HepG2 (cell line): ENCODE measurements around the gene GFPT1. TPM values are rescaled to one million over a fixed set of nuclear protein-coding genes. Genes with fewer than 3 reads are reported as not detected.

Experiments used
- ATAC-seq: fragments of 200-7000 bp; cut with Tn5 transposase; 3 replicates; pipeline ENCODE4 v1.9.1; 2020; ENCODE audit warnings: mild to moderate bottlenecking, moderate library complexity
- BruUV-seq: library from RNA; stranded (reverse); fragments of 400-500 nt; replicated peaks from 2 replicates; lab custom pipeline; 2021; lab: Mats Ljungman, UMichigan
- CTCF ChIA-PET: fragments of 300-600 bp; formaldehyde crosslinking; extraction: SDS; loops from one replicate; lab custom pipeline; 2021; ENCODE audit warnings: low total read pairs, inconsistent platforms, low intra/inter-chr PET ratio; lab: Yijun Ruan, JAX
- POLR2A ChIA-PET: fragments of 350-600 bp; sonication (Branson Sonifier 250); formaldehyde crosslinking; loops from one replicate; lab custom pipeline; 2020; ENCODE audit warnings: antibody characterized with exemption, inconsistent platforms; lab: Yijun Ruan, JAX
- DNase-seq: peaks from one replicate; pipeline ENCODE4 v3.0.0-alpha.2; 2015; ENCODE audit warnings: low spot score
- FAIRE-seq: peaks from 3 replicates; lab custom pipeline; 2011; peaks lifted over from hg19 to GRCh38; lab: Jason Lieb, UNC
- H2AFZ ChIP-seq: one replicate; pipeline ENCODE4 v1.6.1; 2011; ENCODE audit warnings: low read length, inconsistent platforms
- H3K27ac ChIP-seq: fragments of 300-600 bp; 3 replicates; pipeline ENCODE4 v1.8.0; 2011; ENCODE audit warnings: mixed run types, mild to moderate bottlenecking, mixed read lengths, low read length, inconsistent platforms; ENCODE audit not compliant: insufficient read depth; ENCODE audit errors: extremely low read length
- H3K27me3 ChIP-seq, 2 experiments: fragments of 200-600 bp in 1 of 2; 2 replicates in 1 of 2; 3 replicates in 1 of 2; pipeline versions ENCODE4 v1.6.0 to v1.8.0; 2011; ENCODE audit warnings: low read length in 2 of 2, mild to moderate bottlenecking in 2 of 2, moderate library complexity in 2 of 2, inconsistent platforms in 1 of 2; ENCODE audit not compliant: insufficient read depth in 2 of 2, control insufficient read depth in 1 of 2
- H3K36me3 ChIP-seq, 2 experiments: fragments of 200-600 bp in 1 of 2; replicated peaks in 1 of 2; 2 replicates in 1 of 2; 3 replicates in 1 of 2; pipeline versions ENCODE4 v1.5.1 to v1.8.0; 2011; ENCODE audit warnings: low read length in 2 of 2, inconsistent platforms in 1 of 2; ENCODE audit not compliant: insufficient read depth in 2 of 2, control insufficient read depth in 1 of 2
- H3K4me1 ChIP-seq: 2 replicates; pipeline ENCODE4 v1.5.1; 2012; ENCODE audit warnings: low read length, inconsistent platforms; ENCODE audit not compliant: insufficient read depth
- H3K4me2 ChIP-seq: 2 replicates; pipeline ENCODE4 v1.6.0; 2011; ENCODE audit warnings: low read depth, low read length, inconsistent platforms
- H3K4me3 ChIP-seq, 3 experiments: fragments of 200-600 bp in 1 of 3; sonication (generic), shearing (Covaris generic) in 1 of 3; replicated peaks in 1 of 3; 2 replicates each; pipeline ENCODE4 v1.5.1; 2011 to 2016; ENCODE audit warnings: low read length in 3 of 3, inconsistent platforms in 2 of 3, low read depth in 2 of 3, mild to moderate bottlenecking in 2 of 3, control low read depth in 1 of 3, mixed read lengths in 1 of 3; ENCODE audit not compliant: insufficient read depth in 1 of 3
- H3K79me2 ChIP-seq: one replicate; pipeline ENCODE4 v1.6.1; 2011; ENCODE audit warnings: low read length, inconsistent platforms; ENCODE audit not compliant: insufficient read depth
- H3K9ac ChIP-seq: 2 replicates; pipeline ENCODE4 v1.6.0; 2011; ENCODE audit warnings: mild to moderate bottlenecking, low read depth, low read length, inconsistent platforms; ENCODE audit not compliant: insufficient read depth
- H3K9me3 ChIP-seq: 2 replicates; pipeline ENCODE4 v1.5.1; 2012; ENCODE audit warnings: mild to moderate bottlenecking, low read length
- H4K20me1 ChIP-seq: 2 replicates; pipeline ENCODE4 v1.6.0; 2011; ENCODE audit warnings: inconsistent platforms, mild to moderate bottlenecking, low read length, moderate library complexity; ENCODE audit not compliant: insufficient read depth
- PTBP1 ChIP-seq: fragments of 200-400 bp; formaldehyde crosslinking; IDR thresholded peaks from 2 replicates; pipeline ENCODE4 v1.6.1; 2018; ENCODE audit warnings: low read length, low read depth; ENCODE audit not compliant: poor library complexity, severe bottlenecking
- RAD51 ChIP-seq: fragments of 450-650 bp; IDR thresholded peaks from 2 replicates; pipeline ENCODE4 v1.6.1; 2016; ENCODE audit warnings: borderline replicate concordance
- SMAD1 ChIP-seq: sonication (generic); formaldehyde crosslinking; IDR thresholded peaks from 2 replicates; pipeline ENCODE4 v1.4.0; 2020; ENCODE audit warnings: missing genetic modification reagents, low read depth, mild to moderate bottlenecking, borderline replicate concordance
- ZZZ3 ChIP-seq: sonication (generic); formaldehyde crosslinking; IDR thresholded peaks from 2 replicates; pipeline ENCODE4 v1.4.0; 2020; ENCODE audit warnings: missing genetic modification reagents, mild to moderate bottlenecking, borderline replicate concordance
- WGBS: methylation state at CpG from one replicate; pipeline ENCODE4 v1.1.6; 2017; ENCODE audit warnings: low lambda C conversion rate; 5-methylcytosine and 5-hydroxymethylcytosine counted together
- in situ Hi-C: cut with HindIII; loops from 2 replicates; pipeline ENCODE4 v1.10.0; 2017; ENCODE audit warnings: low pct_unique_long_range_greater_than_20kb; ENCODE audit not compliant: extremely low pct_ligation_motif_present
- intact Hi-C: fragments of 100-400 bp; cut with micrococcal nuclease; formaldehyde crosslinking; loops from one replicate; pipeline ENCODE4 v1.10.0; 2022; ENCODE audit not compliant: unreplicated experiment
- polyA plus RNA-seq, 8 experiments: library from polyadenylated mRNA; depleted of rRNA in 3 of 8; stranded (reverse) in 7 of 8; unstranded in 1 of 8; fragments of >200 nt; fragmentation: Illumina TruSeq in 4 of 8; extraction: Trizol in 4 of 8; gene quantifications; 2 replicates each; pipeline versions ENCODE4 v1.2.1 to v1.2.3, GENCODE V29; 2011 to 2016; ENCODE audit warnings: low read depth in 4 of 8, missing spikeins in 1 of 8, mixed read lengths in 1 of 8; ENCODE audit not compliant: insufficient read depth in 1 of 8
- total RNA-seq, 5 experiments: library from RNA; depleted of rRNA; stranded (reverse); fragments of >200 nt; fragmentation: Illumina TruSeq; extraction: Trizol; gene quantifications; 2 replicates each; pipeline ENCODE4 v1.2.3, GENCODE V29; 2016; ENCODE audit warnings: low read depth in 1 of 5
- TF ChIP-seq, protein P1 (sequence below): sonication (generic); formaldehyde crosslinking; IDR thresholded peaks from 2 replicates; pipeline ENCODE4 v1.5.1; 2020; ENCODE audit warnings: mild to moderate bottlenecking, missing genetic modification reagents

GFPT1 gene
- total and polyA plus RNA-seq, 2 of the 13 experiments (the other 11 are each of a cell fraction or from before 2014, with no cell fraction given) = 24.0 to 84.9 TPM

DNA sequence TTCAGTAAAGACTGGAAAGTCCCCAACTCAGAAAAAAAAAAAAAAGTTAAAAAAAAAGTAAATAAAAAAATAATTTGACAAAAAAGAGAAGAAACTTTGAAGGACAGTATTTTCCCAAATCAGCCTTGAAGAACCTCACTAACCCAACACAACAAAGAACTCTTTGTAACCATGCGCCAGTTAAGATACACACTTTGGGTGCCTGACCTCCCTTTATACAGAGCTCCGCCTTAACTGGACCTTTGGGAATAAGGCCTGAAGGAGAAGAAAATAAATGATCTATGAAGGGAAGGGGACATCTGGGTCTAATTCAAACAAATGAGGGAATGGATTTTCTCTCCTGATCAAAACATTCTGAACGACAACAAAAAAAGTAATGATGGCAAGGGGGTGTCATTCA is 2.2 kb upstream of the GFPT1 start:
- Histone ChIP-seq H3K9me3 (no peaks in the 10 kb centered on the region), H3K27ac (no peak overlapping the region), H3K4me1 (peaks cover 32% of the 10 kb centered on the region), H3K9ac (no peak overlapping the region), H4K20me1 (no peaks in the 10 kb centered on the region), H3K4me2 (no peak overlapping the region), H3K27me3 (no peaks in the 10 kb centered on the region; a peak in 1 of 5 replicates), H2AFZ (no peak overlapping the region), H3K79me2 (peaks cover 29% of the 10 kb centered on the region), H3K4me3 (no peak overlapping the region), H3K36me3 (peaks cover 0 to 3% of the 10 kb centered on the region in 2 experiments; a peak in 1 of 5 replicates)
- ChIA-PET CTCF (no interaction called here), POLR2A (interaction anchor here (1.3 kb wide), 1 partner anchor 12 kb away, joined by 3 read pairs; no protein-coding TSS in a partner anchor)
- intact Hi-C loops (loop anchor here (10.0 kb wide), 1 partner anchor 214 kb away; no protein-coding TSS in a partner anchor), in situ Hi-C loops (no loop called here)
- ATAC-seq = no peak
- 96% methylated on average over 3 of the region's 3 CpGs for WGBS
- FAIRE-seq = no peak
- TF ChIP-seq RAD51 = no peak
- TF ChIP-seq PTBP1 = no peak
- TF ChIP-seq ZZZ3 (CRISPR knock-in tag) = no peak
- TF ChIP-seq, protein P1, sequence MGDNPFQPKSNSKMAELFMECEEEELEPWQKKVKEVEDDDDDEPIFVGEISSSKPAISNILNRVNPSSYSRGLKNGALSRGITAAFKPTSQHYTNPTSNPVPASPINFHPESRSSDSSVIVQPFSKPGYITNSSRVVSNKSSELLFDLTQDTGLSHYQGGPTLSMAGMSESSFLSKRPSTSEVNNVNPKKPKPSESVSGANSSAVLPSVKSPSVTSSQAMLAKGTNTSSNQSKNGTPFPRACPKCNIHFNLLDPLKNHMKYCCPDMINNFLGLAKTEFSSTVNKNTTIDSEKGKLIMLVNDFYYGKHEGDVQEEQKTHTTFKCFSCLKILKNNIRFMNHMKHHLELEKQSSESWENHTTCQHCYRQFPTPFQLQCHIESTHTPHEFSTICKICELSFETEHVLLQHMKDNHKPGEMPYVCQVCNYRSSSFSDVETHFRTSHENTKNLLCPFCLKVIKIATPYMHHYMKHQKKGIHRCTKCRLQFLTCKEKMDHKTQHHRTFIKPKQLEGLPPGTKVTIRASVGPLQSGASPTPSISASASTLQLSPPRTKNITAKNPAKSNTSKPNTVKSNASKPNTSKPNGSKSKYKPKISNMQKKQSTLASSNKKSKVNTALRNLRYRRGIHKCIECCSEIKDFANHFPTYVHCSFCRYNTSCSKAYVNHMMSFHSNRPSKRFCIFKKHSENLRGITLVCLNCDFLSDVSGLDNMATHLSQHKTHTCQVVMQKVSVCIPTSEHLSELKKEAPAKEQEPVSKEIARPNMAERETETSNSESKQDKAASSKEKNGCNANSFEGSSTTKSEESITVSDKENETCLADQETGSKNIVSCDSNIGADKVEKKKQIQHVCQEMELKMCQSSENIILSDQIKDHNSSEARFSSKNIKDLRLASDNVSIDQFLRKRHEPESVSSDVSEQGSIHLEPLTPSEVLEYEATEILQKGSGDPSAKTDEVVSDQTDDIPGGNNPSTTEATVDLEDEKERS (CRISPR knock-in tag) = no peak
- no peak for TF ChIP-seq SMAD1
- no peak for DNase-seq
- BruUV-seq = no TSS peak
